NCI-H69 (cell line): ENCODE results near the gene KRT36.

Experiments used
- DNase-seq: peaks from one replicate; lab custom pipeline; 2025; lab: John Stamatoyannopoulos, UW

Gene KRT36

GRCh38 chr17:41476866-41477815, 12.6 kb downstream of the KRT36 start:
- no peak for DNase-seq

DNA sequence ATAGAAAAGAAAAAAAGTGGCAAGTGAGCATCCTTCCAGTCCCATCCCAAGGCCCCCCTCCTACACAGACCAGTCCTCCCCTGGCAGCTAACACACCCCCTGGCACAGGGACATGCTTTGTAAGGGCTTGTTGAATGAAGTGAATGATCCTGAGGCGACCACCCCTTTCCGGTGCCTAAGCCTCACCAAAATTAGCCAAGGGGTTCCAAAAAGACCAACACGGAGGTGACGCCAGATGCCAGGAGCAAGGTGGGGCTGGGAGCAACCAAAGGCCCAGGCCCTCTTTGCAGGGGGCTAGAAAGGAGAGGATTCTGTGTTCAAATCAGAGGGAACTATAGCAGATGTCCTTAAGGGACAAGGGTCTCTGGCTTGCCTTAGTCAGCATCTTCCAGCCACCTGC, 14.3 kb downstream of the KRT36 start:
- no peak for DNase-seq

- no peak for DNase-seq
Observed at GRCh38 chr17:41474863-41475262, 14.8 kb downstream of the KRT36 start.

DNA sequence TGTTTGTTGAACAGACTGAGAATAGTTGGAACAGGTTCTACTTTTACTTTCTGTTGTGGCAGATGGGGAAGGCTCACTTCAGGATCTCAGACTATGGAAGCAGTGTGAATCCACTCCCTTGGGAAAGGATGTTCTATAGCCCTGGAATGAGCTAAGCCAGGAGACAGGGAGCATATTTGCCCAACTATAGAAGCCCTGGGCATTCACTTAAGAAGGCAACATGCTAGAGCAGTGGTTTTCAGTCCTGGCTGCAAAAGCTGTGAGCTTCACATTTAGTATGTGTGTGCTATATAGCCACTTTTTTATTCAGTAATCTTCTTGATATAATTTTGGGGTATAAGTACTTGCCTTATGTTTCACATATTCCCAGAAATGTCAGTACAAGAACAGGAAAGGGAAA, 21.4 kb downstream of the KRT36 start:
- no peak for DNase-seq

GRCh38 chr17:41467561-41467960, 22.1 kb downstream of the KRT36 start:
- no peak for DNase-seq

GRCh38 chr17:41466988-41467387, 22.7 kb downstream of the KRT36 start, which contains the start of gene KRT32:
KRT32 (minus strand) TSS chr17:41467386; CDS start chr17:41467325, 61 bp downstream.
- no peak for DNase-seq

DNA sequence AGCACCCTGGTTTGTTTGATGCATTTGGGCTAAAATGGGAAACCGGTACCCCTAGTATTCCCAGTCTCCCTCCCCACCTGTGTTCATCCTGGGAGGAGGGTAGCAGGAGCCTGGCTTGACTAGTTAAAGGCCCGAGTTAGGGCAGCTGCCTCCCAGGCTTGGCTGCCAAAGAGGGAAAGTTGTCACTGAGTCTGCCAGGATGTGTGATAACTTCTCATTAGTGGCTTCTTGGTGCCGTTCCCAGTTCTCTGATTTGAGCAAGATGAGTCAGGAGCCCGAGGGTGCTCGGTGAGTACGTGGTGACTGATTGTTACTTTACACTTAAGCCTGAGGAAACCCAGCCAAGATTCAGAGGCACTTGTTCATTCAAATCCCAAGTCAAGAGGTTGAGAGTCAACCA, 25.0 kb downstream of the KRT36 start:
- no peak for DNase-seq

- DNase-seq = no peak
Observed at GRCh38 chr17:41464173-41464572, 25.5 kb downstream of the KRT36 start.

GRCh38 chr17:41463746-41464145, 26.0 kb downstream of the KRT36 start:
- no peak for DNase-seq

- DNase-seq = no peak
Observed at GRCh38 chr17:41462705-41463104, 27.0 kb downstream of the KRT36 start.

DNA sequence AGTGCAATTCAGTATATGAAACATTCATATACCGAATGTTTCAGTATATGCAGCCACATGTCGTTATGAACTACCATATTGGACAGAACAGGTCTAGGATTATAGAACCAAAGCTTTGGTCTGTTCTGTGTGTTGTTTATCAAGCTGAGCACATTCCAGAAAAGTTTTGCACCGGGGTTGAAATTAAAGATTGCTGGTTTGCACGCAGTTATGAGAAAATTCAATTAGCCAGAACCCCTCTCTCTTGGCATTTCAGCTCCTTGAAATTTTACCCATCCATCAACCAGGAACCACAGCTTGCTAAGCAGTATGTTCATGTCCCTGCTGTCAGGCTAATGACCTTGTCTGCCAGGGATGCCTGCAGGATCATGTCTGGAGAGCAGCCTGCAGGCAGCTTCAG, 32.0 kb downstream of the KRT36 start:
- DNase-seq = no peak

- peak; percentile 11 for DNase-seq
Observed at GRCh38 chr17:41456204-41456603, 33.5 kb downstream of the KRT36 start.

DNA sequence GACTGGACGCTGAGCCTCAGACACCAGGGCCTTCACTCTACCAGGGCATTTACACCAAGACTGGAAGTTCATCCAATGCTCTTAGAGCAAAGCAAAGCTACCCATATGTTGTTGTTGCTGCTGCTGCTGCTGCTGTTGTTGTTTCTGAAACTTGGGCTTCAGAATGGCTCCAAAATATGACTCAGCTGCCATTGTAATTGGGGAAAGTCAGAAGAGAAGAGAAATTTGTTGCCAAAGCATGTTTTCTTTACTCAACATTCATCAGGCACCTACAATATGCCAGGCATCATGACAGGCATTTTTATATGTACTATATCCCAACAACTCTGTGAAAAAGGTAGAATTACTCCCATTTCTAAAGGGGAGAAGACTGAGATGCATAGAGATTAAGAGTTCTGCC, 34.5 kb downstream of the KRT36 start:
- DNase-seq = no peak

DNA sequence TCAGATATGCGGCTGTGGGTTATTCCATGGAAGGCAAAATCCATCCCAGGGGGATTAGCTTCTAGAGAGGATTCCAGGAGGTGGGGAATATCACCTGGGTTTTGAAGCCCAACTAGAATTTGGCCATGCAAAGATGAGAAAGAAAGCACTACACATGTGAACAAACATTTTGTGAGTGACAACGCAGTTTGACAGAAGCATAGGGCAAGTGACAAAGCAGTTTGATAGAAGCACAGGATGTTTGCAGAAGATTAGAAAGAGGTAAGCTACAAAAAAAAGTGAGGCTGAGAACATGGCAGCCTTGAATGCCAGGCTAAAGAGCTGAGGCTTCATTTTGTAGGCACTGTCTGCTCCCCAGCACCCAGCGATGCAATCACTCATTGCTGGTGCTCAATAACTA, 36.6 kb downstream of the KRT36 start:
- DNase-seq = no peak

- no peak for DNase-seq
Observed at GRCh38 chr17:41452281-41452680, 37.4 kb downstream of the KRT36 start.

- no peak for DNase-seq
Observed at GRCh38 chr17:41451154-41451728, 38.5 kb downstream of the KRT36 start.

- no peak for DNase-seq
Observed at GRCh38 chr17:41449008-41449407, 40.7 kb downstream of the KRT36 start.

GRCh38 chr17:41448506-41448905, 41.2 kb downstream of the KRT36 start:
- DNase-seq = no peak

DNA sequence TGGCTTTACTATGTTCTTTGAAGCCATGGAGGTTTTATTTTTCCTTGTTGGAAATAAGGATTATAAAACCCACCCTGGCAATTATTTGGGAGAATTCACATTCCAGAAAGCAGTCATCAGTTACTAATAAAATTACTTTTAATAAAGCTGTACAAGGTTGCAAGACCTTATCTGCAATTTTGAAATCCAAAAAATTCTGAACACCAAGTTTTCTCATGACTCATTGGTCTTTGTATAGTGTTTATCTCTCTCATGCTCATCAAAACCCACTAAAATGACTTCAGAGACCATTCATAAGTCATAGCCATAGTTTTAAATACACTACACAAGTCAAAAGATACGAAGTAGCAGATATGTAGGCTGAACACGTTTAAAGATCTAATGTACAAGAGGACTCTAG, 42.9 kb downstream of the KRT36 start:
- no peak for DNase-seq

DNA sequence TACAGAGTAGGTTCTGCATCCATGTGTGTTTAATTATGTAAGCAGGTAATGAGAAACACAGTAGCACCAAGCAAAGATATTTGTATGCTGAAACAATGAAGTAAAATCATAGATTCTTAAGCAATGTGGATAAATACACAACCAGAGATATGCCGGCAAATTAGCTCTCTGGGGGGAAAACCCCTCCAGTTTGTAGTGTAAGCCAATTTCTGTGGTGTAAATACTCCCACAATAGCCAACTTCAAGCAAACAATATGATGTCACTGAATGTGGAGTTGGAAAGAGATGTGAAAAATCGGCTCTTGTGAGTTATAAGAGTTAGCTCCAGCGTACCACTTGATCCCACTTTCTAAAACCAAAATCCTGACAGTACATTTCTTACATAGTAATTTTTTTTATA, 45.1 kb downstream of the KRT36 start:
- peak; percentile 6 for DNase-seq

DNA sequence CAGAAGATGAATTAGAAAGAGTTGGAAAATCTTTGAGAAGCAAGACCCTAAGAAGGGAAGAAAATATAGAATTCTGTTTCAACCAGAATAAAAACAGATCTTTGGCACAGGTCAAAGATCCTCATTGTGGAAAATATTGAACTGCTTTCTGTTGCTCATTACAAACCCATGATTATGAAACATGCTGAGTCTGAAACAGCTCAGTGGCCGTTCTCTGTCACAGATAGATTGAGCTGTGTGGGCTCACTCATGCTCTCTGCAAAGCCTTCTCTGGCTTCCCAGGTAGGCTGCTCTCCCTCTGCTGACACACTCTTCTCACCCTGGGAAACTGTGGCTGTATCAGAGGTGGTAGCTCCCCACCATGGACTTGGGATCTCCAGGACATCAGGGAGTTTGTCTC, 45.5 kb downstream of the KRT36 start:
- no peak for DNase-seq

GRCh38 chr17:41442739-41443138, 47.0 kb downstream of the KRT36 start:
- DNase-seq = no peak

GRCh38 chr17:41440531-41441033, 49.1 kb downstream of the KRT36 start, which contains the start of gene KRT38:
KRT38 (minus strand) TSS chr17:41440983; CDS start chr17:41440921, 62 bp downstream.
- DNase-seq = no peak
